HepG2 (cell line): ENCODE results near the gene RGL1. TPM values are rescaled to one million over a fixed set of nuclear protein-coding genes. Genes with fewer than 3 reads are reported as not detected.

Experiments used
- ATAC-seq: fragments of 200-7000 bp; cut with Tn5 transposase; 3 replicates; pipeline ENCODE4 v1.9.1; 2020; ENCODE audit warnings: mild to moderate bottlenecking, moderate library complexity
- BruUV-seq: library from RNA; stranded (reverse); fragments of 400-500 nt; replicated peaks from 2 replicates; lab custom pipeline; 2021; lab: Mats Ljungman, UMichigan
- CTCF ChIA-PET: fragments of 300-600 bp; formaldehyde crosslinking; extraction: SDS; loops from one replicate; lab custom pipeline; 2021; ENCODE audit warnings: low total read pairs, inconsistent platforms, low intra/inter-chr PET ratio; lab: Yijun Ruan, JAX
- POLR2A ChIA-PET: fragments of 350-600 bp; sonication (Branson Sonifier 250); formaldehyde crosslinking; loops from one replicate; lab custom pipeline; 2020; ENCODE audit warnings: antibody characterized with exemption, inconsistent platforms; lab: Yijun Ruan, JAX
- DNase-seq: peaks from one replicate; pipeline ENCODE4 v3.0.0-alpha.2; 2015; ENCODE audit warnings: low spot score
- FAIRE-seq: peaks from 3 replicates; lab custom pipeline; 2011; peaks lifted over from hg19 to GRCh38; lab: Jason Lieb, UNC
- H2AFZ ChIP-seq: one replicate; pipeline ENCODE4 v1.6.1; 2011; ENCODE audit warnings: low read length, inconsistent platforms
- H3K27ac ChIP-seq: fragments of 300-600 bp; 3 replicates; pipeline ENCODE4 v1.8.0; 2011; ENCODE audit warnings: mixed run types, mild to moderate bottlenecking, mixed read lengths, low read length, inconsistent platforms; ENCODE audit not compliant: insufficient read depth; ENCODE audit errors: extremely low read length
- H3K27me3 ChIP-seq, 2 experiments: fragments of 200-600 bp in 1 of 2; 2 replicates in 1 of 2; 3 replicates in 1 of 2; pipeline versions ENCODE4 v1.6.0 to v1.8.0; 2011; ENCODE audit warnings: low read length in 2 of 2, mild to moderate bottlenecking in 2 of 2, moderate library complexity in 2 of 2, inconsistent platforms in 1 of 2; ENCODE audit not compliant: insufficient read depth in 2 of 2, control insufficient read depth in 1 of 2
- H3K36me3 ChIP-seq, 2 experiments: fragments of 200-600 bp in 1 of 2; replicated peaks in 1 of 2; 2 replicates in 1 of 2; 3 replicates in 1 of 2; pipeline versions ENCODE4 v1.5.1 to v1.8.0; 2011; ENCODE audit warnings: low read length in 2 of 2, inconsistent platforms in 1 of 2; ENCODE audit not compliant: insufficient read depth in 2 of 2, control insufficient read depth in 1 of 2
- H3K4me1 ChIP-seq: 2 replicates; pipeline ENCODE4 v1.5.1; 2012; ENCODE audit warnings: low read length, inconsistent platforms; ENCODE audit not compliant: insufficient read depth
- H3K4me2 ChIP-seq: 2 replicates; pipeline ENCODE4 v1.6.0; 2011; ENCODE audit warnings: low read depth, low read length, inconsistent platforms
- H3K4me3 ChIP-seq, 3 experiments: fragments of 200-600 bp in 1 of 3; sonication (generic), shearing (Covaris generic) in 1 of 3; replicated peaks in 1 of 3; 2 replicates each; pipeline ENCODE4 v1.5.1; 2011 to 2016; ENCODE audit warnings: low read length in 3 of 3, inconsistent platforms in 2 of 3, low read depth in 2 of 3, mild to moderate bottlenecking in 2 of 3, control low read depth in 1 of 3, mixed read lengths in 1 of 3; ENCODE audit not compliant: insufficient read depth in 1 of 3
- H3K79me2 ChIP-seq: one replicate; pipeline ENCODE4 v1.6.1; 2011; ENCODE audit warnings: low read length, inconsistent platforms; ENCODE audit not compliant: insufficient read depth
- H3K9ac ChIP-seq: 2 replicates; pipeline ENCODE4 v1.6.0; 2011; ENCODE audit warnings: mild to moderate bottlenecking, low read depth, low read length, inconsistent platforms; ENCODE audit not compliant: insufficient read depth
- H3K9me3 ChIP-seq: 2 replicates; pipeline ENCODE4 v1.5.1; 2012; ENCODE audit warnings: mild to moderate bottlenecking, low read length
- H4K20me1 ChIP-seq: 2 replicates; pipeline ENCODE4 v1.6.0; 2011; ENCODE audit warnings: inconsistent platforms, mild to moderate bottlenecking, low read length, moderate library complexity; ENCODE audit not compliant: insufficient read depth
- KDM3A ChIP-seq: IDR thresholded peaks from 2 replicates; pipeline ENCODE4 v1.6.1; 2018; ENCODE audit warnings: low read depth, missing compliant biosample characterization
- KMT2B ChIP-seq: IDR thresholded peaks from 2 replicates; pipeline ENCODE4 v1.6.1; 2016; ENCODE audit warnings: missing genetic modification reagents, missing compliant biosample characterization
- ZNF142 ChIP-seq: sonication (generic); formaldehyde crosslinking; IDR thresholded peaks from 2 replicates; pipeline ENCODE4 v1.4.0; 2020; ENCODE audit warnings: missing genetic modification reagents
- ZNF580 ChIP-seq: IDR thresholded peaks from 2 replicates; pipeline ENCODE4 v1.6.1; 2016; ENCODE audit warnings: low read depth, borderline replicate concordance
- WGBS: methylation state at CpG from one replicate; pipeline ENCODE4 v1.1.6; 2017; ENCODE audit warnings: low lambda C conversion rate; 5-methylcytosine and 5-hydroxymethylcytosine counted together
- in situ Hi-C: cut with HindIII; loops from 2 replicates; pipeline ENCODE4 v1.10.0; 2017; ENCODE audit warnings: low pct_unique_long_range_greater_than_20kb; ENCODE audit not compliant: extremely low pct_ligation_motif_present
- intact Hi-C: fragments of 100-400 bp; cut with micrococcal nuclease; formaldehyde crosslinking; loops from one replicate; pipeline ENCODE4 v1.10.0; 2022; ENCODE audit not compliant: unreplicated experiment
- polyA plus RNA-seq, 8 experiments: library from polyadenylated mRNA; depleted of rRNA in 3 of 8; stranded (reverse) in 7 of 8; unstranded in 1 of 8; fragments of >200 nt; fragmentation: Illumina TruSeq in 4 of 8; extraction: Trizol in 4 of 8; gene quantifications; 2 replicates each; pipeline versions ENCODE4 v1.2.1 to v1.2.3, GENCODE V29; 2011 to 2016; ENCODE audit warnings: low read depth in 4 of 8, missing spikeins in 1 of 8, mixed read lengths in 1 of 8; ENCODE audit not compliant: insufficient read depth in 1 of 8
- total RNA-seq, 5 experiments: library from RNA; depleted of rRNA; stranded (reverse); fragments of >200 nt; fragmentation: Illumina TruSeq; extraction: Trizol; gene quantifications; 2 replicates each; pipeline ENCODE4 v1.2.3, GENCODE V29; 2016; ENCODE audit warnings: low read depth in 1 of 5

RGL1 gene
- total and polyA plus RNA-seq, 2 of the 13 experiments (the other 11 are each of a cell fraction or from before 2014, with no cell fraction given): 3.5 to 4.7 TPM

GRCh38 chr1:183926983-183927382 lies 122.1 kb downstream of the RGL1 start:
- CTCF ChIA-PET: no interaction called here
- Histone ChIP-seq H3K9ac (no peak overlapping the region), H3K9me3 (no peaks in the 10 kb centered on the region), H3K36me3 (peaks cover 6 to 8% of the 10 kb centered on the region in 2 experiments; a peak in 2 of 5 replicates), H3K4me3 (no peak overlapping the region), H3K79me2 (no peaks in the 10 kb centered on the region), H4K20me1 (no peaks in the 10 kb centered on the region), H3K4me2 (no peak overlapping the region), H3K4me1 (no peaks in the 10 kb centered on the region), H3K27me3 (no peaks in the 10 kb centered on the region; a peak in 1 of 5 replicates), H3K27ac (no peak overlapping the region), H2AFZ (no peak overlapping the region)
- DNase-seq (no peak), FAIRE-seq (no peak), ATAC-seq (no peak)
- POLR2A ChIA-PET: no interaction called here
- no TSS peak for BruUV-seq
- in situ Hi-C loops: loop anchor here (25.0 kb wide), 1 partner anchor 285 kb away; no protein-coding TSS in a partner anchor
- 91% methylated on average over 5 of the region's 5 CpGs for WGBS
- intact Hi-C loops: no loop called here
- no peak for TF ChIP-seq ZNF580 (CRISPR knock-in tag)
- TF ChIP-seq KMT2B (CRISPR knock-in tag): no peak
- no peak for TF ChIP-seq KDM3A (CRISPR knock-in tag)
- TF ChIP-seq ZNF142: no peak
